Measurements from ENCODE around the gene SLC33A1. TPM values are rescaled to one million over a fixed set of nuclear protein-coding genes. Genes with fewer than 3 reads are reported as not detected.

Gene SLC33A1
- total and polyA plus RNA-seq, 2 of the 13 experiments (the other 11 are each of a cell fraction or from before 2014, with no cell fraction given) = 20.0 to 32.1 TPM

- TF ChIP-seq ISX (CRISPR knock-in tag; conservative IDR thresholded peaks at IDR 0.05) = peak; percentile 92
- peak; percentile 80; the same call in 1 of the 2 replicates for TF ChIP-seq IRX3 (CRISPR knock-in tag; IDR thresholded peaks at IDR 0.05; ENCODE audit: borderline replicate concordance, low read depth)
- TF ChIP-seq ZNF761 (CRISPR knock-in tag; conservative IDR thresholded peaks at IDR 0.05) = peak; percentile 58; the same call in 1 of the 2 replicates
- no peak for TF ChIP-seq ZFP41 (CRISPR knock-in tag; IDR thresholded peaks at IDR 0.05; ENCODE audit: borderline replicate concordance)
- 0 out of 2 replicates have a peak, but pooled peaks have one; percentile 21 for TF ChIP-seq MLX (CRISPR knock-in tag; IDR thresholded peaks at IDR 0.05)
- no peak for TF ChIP-seq TERF1 (CRISPR knock-in tag; IDR thresholded peaks at IDR 0.05)
- no peak for TF ChIP-seq ZNF7 (CRISPR knock-in tag; IDR thresholded peaks at IDR 0.05)
- peak; percentile 42; the same call in 1 of the 2 replicates for TF ChIP-seq MXD4 (CRISPR knock-in tag; IDR thresholded peaks at IDR 0.05)
- no peak for TF ChIP-seq ZNF124 (CRISPR knock-in tag; IDR thresholded peaks at IDR 0.05)
- TF ChIP-seq RBAK (CRISPR knock-in tag; IDR thresholded peaks at IDR 0.05) = no peak
- 0 out of 2 replicates have a peak, but pooled peaks have one; percentile 34 for TF ChIP-seq ZBTB26 (CRISPR knock-in tag; IDR thresholded peaks at IDR 0.05; ENCODE audit: borderline replicate concordance)
- no peak for TF ChIP-seq ZNF652 (CRISPR knock-in tag; IDR thresholded peaks at IDR 0.05; ENCODE audit: borderline replicate concordance, low read depth)
- peak; percentile 80; the same call in 1 of the 2 replicates for TF ChIP-seq SATB2 (CRISPR knock-in tag; IDR thresholded peaks at IDR 0.05)
- peak; percentile 82; the same call in 1 of the 2 replicates for TF ChIP-seq ZNF670 (CRISPR knock-in tag; IDR thresholded peaks at IDR 0.05; ENCODE audit: borderline replicate concordance)
- no peak for TF ChIP-seq NCOA2 (CRISPR knock-in tag; IDR thresholded peaks at IDR 0.05)
- TF ChIP-seq U2AF1 (optimal IDR thresholded peaks at IDR 0.05; ENCODE audit: low read depth, low read length) = no peak
- no peak for TF ChIP-seq SUZ12 (IDR thresholded peaks at IDR 0.05; ENCODE audit: low read depth, low read length)
- no peak for TF ChIP-seq SCMH1 (CRISPR knock-in tag; IDR thresholded peaks at IDR 0.05; ENCODE audit: borderline replicate concordance)
- peak; percentile 61 for TF ChIP-seq HDAC1 (CRISPR knock-in tag; IDR thresholded peaks at IDR 0.05)
- no peak for TF ChIP-seq PCBP1 (IDR thresholded peaks at IDR 0.05; ENCODE audit: borderline replicate concordance, low read depth, low read length)
- TF ChIP-seq ZFY (CRISPR knock-in tag; IDR thresholded peaks at IDR 0.05) = peak; percentile 92
- peak; percentile 87 for TF ChIP-seq ZNF607 (CRISPR knock-in tag; IDR thresholded peaks at IDR 0.05; ENCODE audit: borderline replicate concordance)
- TF ChIP-seq BORCS8-MEF2B (CRISPR knock-in tag; IDR thresholded peaks at IDR 0.05) = peak; percentile 84
Observed at GRCh38 chr3:155805802-155806618, 48.2 kb downstream of the SLC33A1 start, which contains the start of gene C3orf33 (continued).
